K562 (cell line): Measurements from ENCODE around the gene THOP1. TPM values are rescaled to one million over a fixed set of nuclear protein-coding genes. Genes with fewer than 3 reads are reported as not detected.

Experiments used
- BRCA1 ChIP-seq, 2 experiments: fragments of 450-650 bp in 1 of 2; sonication (generic) in 1 of 2; formaldehyde crosslinking in 1 of 2; IDR thresholded peaks; 2 replicates each; pipeline versions ENCODE4 v1.5.0 to v1.6.1; 2017 to 2020; ENCODE audit warnings: mild to moderate bottlenecking in 1 of 2, missing genetic modification reagents in 1 of 2
- ETS2 ChIP-seq: IDR thresholded peaks from 2 replicates; pipeline ENCODE4 v1.6.1; 2016; ENCODE audit warnings: borderline replicate concordance, missing genetic modification characterization, mild to moderate bottlenecking, moderate library complexity, missing compliant biosample characterization; ENCODE audit not compliant: poor library complexity, severe bottlenecking
- ILF3 ChIP-seq: fragments of 450-650 bp; IDR thresholded peaks from 2 replicates; pipeline ENCODE4 v1.6.1; 2018; ENCODE audit warnings: antibody characterized with exemption, mild to moderate bottlenecking, moderate library complexity, borderline replicate concordance
- MIER1 ChIP-seq: fragments of 450-650 bp; IDR thresholded peaks from 2 replicates; pipeline ENCODE4 v1.6.1; 2016; ENCODE audit warnings: antibody characterized with exemption, mild to moderate bottlenecking, low read depth
- NR2C2 ChIP-seq, 2 experiments: fragments of 200-800 bp in 1 of 2; sonication (Bioruptor generic) in 1 of 2; sonication (generic) in 1 of 2; formaldehyde crosslinking in 1 of 2; IDR thresholded peaks; 2 replicates each; pipeline versions ENCODE4 v1.6.1 to v1.8.0; 2016 to 2022; ENCODE audit warnings: mild to moderate bottlenecking in 1 of 2, missing compliant biosample characterization in 1 of 2, missing genetic modification characterization in 1 of 2, missing genetic modification reagents in 1 of 2
- PRPF4 ChIP-seq: fragments of 200-400 bp; formaldehyde crosslinking; IDR thresholded peaks from one replicate; pipeline ENCODE4 v1.6.1; 2017; ENCODE audit warnings: low read length, low read depth, mild to moderate bottlenecking; ENCODE audit not compliant: insufficient read depth, poor library complexity, severe bottlenecking
- ZNF785 ChIP-seq: fragments of 250-450 bp; sonication (Bioruptor Pico); IDR thresholded peaks from 2 replicates; pipeline ENCODE4 v1.4.0; 2020; ENCODE audit warnings: mild to moderate bottlenecking
- polyA plus RNA-seq, 8 experiments: library from polyadenylated mRNA; depleted of rRNA in 4 of 8; stranded (reverse) in 5 of 8; unstranded in 3 of 8; fragments of >200 nt; fragmentation: Nextera tagmentation in 2 of 8; fragmentation: Illumina TruSeq in 1 of 8; extraction: Ambion mirVana in 2 of 8; extraction: Trizol in 1 of 8; gene quantifications; 2 replicates each; pipeline versions ENCODE4 v1.2.1 to v1.2.3, GENCODE V29; 2011 to 2014; ENCODE audit warnings: inconsistent platforms in 1 of 8, missing spikeins in 1 of 8
- total RNA-seq, 7 experiments: library from RNA; depleted of rRNA in 6 of 7; stranded (reverse); fragments of >200 nt in 6 of 7; fragmentation: Illumina TruSeq in 2 of 7; extraction: Trizol in 2 of 7; gene quantifications; 2 replicates each; pipeline versions ENCODE4 v1.2.1 to v1.2.3, GENCODE V29; 2011 to 2021; ENCODE audit warnings: low replicate concordance in 1 of 7
- TF ChIP-seq, protein P1 (sequence below): fragments of 250-450 bp; sonication (Bioruptor Pico); IDR thresholded peaks from 2 replicates; pipeline ENCODE4 v1.9.0; 2021; ENCODE audit warnings: mild to moderate bottlenecking, inconsistent platforms
- TF ChIP-seq, protein P2 (sequence below): fragments of 450-650 bp; IDR thresholded peaks from 2 replicates; pipeline ENCODE4 v1.6.1; 2016; ENCODE audit warnings: antibody characterized with exemption
- TF ChIP-seq, protein P3 (sequence below): fragments of 450-650 bp; IDR thresholded peaks from 2 replicates; pipeline ENCODE4 v1.6.1; 2016; ENCODE audit warnings: mild to moderate bottlenecking, moderate library complexity

THOP1 gene
- total and polyA plus RNA-seq, 9 of the 15 experiments (the other 6 are each of a cell fraction or from before 2014, with no cell fraction given): 1.3 to 255 (median 96.1) TPM

DNA sequence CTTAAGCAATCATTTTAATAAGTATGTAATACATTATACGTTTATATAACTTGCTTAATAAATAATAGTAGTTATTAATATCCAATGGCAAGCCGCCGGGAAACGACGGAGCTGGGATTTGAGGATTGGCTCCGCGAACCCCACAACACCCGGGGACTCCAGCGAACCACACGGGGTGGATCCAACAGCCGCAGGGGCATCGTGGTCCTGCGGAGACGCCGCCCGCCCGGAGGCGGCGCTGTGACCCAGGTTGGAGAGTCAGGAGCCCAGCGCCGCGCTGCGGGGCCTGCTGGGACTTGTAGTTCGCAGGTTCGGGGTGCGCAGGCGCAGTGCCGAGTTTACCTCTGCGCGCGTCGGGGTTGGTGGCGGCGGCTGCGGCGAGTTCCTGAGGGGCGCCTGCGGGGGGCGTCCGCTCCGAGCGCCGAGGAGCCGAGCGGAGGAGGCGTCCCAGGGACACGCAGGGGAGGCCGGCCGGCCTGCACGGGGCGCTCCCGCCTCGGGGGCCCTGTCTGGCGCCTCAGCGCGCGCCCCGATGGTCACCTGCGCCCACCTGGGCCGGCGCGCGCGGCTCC, 34.3 kb downstream of the THOP1 start, which contains the start of gene ZNF554 (continued):
- no peak for TF ChIP-seq PRPF4
- no peak for TF ChIP-seq MIER1
- peak; percentile 70; the same call in 1 of the 2 replicates for TF ChIP-seq ILF3
- TF ChIP-seq, protein P1, sequence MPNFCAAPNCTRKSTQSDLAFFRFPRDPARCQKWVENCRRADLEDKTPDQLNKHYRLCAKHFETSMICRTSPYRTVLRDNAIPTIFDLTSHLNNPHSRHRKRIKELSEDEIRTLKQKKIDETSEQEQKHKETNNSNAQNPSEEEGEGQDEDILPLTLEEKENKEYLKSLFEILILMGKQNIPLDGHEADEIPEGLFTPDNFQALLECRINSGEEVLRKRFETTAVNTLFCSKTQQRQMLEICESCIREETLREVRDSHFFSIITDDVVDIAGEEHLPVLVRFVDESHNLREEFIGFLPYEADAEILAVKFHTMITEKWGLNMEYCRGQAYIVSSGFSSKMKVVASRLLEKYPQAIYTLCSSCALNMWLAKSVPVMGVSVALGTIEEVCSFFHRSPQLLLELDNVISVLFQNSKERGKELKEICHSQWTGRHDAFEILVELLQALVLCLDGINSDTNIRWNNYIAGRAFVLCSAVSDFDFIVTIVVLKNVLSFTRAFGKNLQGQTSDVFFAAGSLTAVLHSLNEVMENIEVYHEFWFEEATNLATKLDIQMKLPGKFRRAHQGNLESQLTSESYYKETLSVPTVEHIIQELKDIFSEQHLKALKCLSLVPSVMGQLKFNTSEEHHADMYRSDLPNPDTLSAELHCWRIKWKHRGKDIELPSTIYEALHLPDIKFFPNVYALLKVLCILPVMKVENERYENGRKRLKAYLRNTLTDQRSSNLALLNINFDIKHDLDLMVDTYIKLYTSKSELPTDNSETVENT (CRISPR knock-in tag): peak; percentile 96
- TF ChIP-seq, protein P2, sequence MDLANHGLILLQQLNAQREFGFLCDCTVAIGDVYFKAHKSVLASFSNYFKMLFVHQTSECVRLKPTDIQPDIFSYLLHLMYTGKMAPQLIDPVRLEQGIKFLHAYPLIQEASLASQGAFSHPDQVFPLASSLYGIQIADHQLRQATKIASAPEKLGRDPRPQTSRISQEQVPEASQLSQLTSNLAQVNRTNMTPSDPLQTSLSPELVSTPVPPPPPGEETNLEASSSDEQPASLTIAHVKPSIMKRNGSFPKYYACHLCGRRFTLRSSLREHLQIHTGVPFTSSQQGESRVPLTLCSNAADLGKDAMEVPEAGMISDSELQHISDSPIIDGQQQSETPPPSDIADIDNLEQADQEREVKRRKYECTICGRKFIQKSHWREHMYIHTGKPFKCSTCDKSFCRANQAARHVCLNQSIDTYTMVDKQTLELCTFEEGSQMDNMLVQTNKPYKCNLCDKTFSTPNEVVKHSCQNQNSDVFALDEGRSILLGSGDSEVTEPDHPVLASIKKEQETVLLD: peak; percentile 94
- TF ChIP-seq ETS2: no peak
- TF ChIP-seq, protein P3, sequence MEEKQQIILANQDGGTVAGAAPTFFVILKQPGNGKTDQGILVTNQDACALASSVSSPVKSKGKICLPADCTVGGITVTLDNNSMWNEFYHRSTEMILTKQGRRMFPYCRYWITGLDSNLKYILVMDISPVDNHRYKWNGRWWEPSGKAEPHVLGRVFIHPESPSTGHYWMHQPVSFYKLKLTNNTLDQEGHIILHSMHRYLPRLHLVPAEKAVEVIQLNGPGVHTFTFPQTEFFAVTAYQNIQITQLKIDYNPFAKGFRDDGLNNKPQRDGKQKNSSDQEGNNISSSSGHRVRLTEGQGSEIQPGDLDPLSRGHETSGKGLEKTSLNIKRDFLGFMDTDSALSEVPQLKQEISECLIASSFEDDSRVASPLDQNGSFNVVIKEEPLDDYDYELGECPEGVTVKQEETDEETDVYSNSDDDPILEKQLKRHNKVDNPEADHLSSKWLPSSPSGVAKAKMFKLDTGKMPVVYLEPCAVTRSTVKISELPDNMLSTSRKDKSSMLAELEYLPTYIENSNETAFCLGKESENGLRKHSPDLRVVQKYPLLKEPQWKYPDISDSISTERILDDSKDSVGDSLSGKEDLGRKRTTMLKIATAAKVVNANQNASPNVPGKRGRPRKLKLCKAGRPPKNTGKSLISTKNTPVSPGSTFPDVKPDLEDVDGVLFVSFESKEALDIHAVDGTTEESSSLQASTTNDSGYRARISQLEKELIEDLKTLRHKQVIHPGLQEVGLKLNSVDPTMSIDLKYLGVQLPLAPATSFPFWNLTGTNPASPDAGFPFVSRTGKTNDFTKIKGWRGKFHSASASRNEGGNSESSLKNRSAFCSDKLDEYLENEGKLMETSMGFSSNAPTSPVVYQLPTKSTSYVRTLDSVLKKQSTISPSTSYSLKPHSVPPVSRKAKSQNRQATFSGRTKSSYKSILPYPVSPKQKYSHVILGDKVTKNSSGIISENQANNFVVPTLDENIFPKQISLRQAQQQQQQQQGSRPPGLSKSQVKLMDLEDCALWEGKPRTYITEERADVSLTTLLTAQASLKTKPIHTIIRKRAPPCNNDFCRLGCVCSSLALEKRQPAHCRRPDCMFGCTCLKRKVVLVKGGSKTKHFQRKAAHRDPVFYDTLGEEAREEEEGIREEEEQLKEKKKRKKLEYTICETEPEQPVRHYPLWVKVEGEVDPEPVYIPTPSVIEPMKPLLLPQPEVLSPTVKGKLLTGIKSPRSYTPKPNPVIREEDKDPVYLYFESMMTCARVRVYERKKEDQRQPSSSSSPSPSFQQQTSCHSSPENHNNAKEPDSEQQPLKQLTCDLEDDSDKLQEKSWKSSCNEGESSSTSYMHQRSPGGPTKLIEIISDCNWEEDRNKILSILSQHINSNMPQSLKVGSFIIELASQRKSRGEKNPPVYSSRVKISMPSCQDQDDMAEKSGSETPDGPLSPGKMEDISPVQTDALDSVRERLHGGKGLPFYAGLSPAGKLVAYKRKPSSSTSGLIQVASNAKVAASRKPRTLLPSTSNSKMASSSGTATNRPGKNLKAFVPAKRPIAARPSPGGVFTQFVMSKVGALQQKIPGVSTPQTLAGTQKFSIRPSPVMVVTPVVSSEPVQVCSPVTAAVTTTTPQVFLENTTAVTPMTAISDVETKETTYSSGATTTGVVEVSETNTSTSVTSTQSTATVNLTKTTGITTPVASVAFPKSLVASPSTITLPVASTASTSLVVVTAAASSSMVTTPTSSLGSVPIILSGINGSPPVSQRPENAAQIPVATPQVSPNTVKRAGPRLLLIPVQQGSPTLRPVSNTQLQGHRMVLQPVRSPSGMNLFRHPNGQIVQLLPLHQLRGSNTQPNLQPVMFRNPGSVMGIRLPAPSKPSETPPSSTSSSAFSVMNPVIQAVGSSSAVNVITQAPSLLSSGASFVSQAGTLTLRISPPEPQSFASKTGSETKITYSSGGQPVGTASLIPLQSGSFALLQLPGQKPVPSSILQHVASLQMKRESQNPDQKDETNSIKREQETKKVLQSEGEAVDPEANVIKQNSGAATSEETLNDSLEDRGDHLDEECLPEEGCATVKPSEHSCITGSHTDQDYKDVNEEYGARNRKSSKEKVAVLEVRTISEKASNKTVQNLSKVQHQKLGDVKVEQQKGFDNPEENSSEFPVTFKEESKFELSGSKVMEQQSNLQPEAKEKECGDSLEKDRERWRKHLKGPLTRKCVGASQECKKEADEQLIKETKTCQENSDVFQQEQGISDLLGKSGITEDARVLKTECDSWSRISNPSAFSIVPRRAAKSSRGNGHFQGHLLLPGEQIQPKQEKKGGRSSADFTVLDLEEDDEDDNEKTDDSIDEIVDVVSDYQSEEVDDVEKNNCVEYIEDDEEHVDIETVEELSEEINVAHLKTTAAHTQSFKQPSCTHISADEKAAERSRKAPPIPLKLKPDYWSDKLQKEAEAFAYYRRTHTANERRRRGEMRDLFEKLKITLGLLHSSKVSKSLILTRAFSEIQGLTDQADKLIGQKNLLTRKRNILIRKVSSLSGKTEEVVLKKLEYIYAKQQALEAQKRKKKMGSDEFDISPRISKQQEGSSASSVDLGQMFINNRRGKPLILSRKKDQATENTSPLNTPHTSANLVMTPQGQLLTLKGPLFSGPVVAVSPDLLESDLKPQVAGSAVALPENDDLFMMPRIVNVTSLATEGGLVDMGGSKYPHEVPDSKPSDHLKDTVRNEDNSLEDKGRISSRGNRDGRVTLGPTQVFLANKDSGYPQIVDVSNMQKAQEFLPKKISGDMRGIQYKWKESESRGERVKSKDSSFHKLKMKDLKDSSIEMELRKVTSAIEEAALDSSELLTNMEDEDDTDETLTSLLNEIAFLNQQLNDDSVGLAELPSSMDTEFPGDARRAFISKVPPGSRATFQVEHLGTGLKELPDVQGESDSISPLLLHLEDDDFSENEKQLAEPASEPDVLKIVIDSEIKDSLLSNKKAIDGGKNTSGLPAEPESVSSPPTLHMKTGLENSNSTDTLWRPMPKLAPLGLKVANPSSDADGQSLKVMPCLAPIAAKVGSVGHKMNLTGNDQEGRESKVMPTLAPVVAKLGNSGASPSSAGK: no peak; the same call in 1 of the 2 replicates
- TF ChIP-seq NR2C2 (CRISPR knock-in tag; IDR thresholded peaks at IDR 0.05): peak; percentile 84
- peak; percentile 92 for TF ChIP-seq NR2C2 (tag; IDR thresholded peaks at IDR 0.05)
- no peak for TF ChIP-seq ZNF785 (CRISPR knock-in tag)
- TF ChIP-seq BRCA1 (IDR thresholded peaks at IDR 0.05): no peak
- TF ChIP-seq BRCA1 (CRISPR knock-in tag; IDR thresholded peaks at IDR 0.05): no peak
